Right lobe of liver (tissue), 6 donors: ENCODE results near the gene XPR1. TPM values are rescaled to one million over a fixed set of nuclear protein-coding genes. Genes with fewer than 3 reads are reported as not detected.
"Not testable (repeated sequence)": the region's sequence is repeated elsewhere in the genome, so short reads cannot be mapped to it uniquely, and the experiment has no call there.

Experiments
- ATAC-seq, 4 donors: fragments of 200-7000 bp; cut with Tn5 transposase; one replicate each; pipeline ENCODE4 v1.9.1; 2020; ENCODE audit warnings: mild to moderate bottlenecking in 4 of 4, moderate library complexity in 4 of 4
- DNase-seq, 3 donors: peaks; one replicate each; pipeline ENCODE4 v3.0.0-alpha.2; 2020
- H3K27ac ChIP-seq, 3 donors: fragments of 200-600 bp; one replicate each; pipeline ENCODE4 v1.8.0; 2022
- H3K27me3 ChIP-seq, 2 donors: fragments of 200-600 bp; one replicate each; pipeline ENCODE4 v1.8.0; 2022
- H3K36me3 ChIP-seq, 4 donors: fragments of 200-600 bp; sonication (generic) in 1 of 4; one replicate each; pipeline versions ENCODE4 v1.5.1 to v1.8.0; 2017 to 2022; ENCODE audit warnings: control low read depth in 1 of 4
- H3K4me1 ChIP-seq, 4 donors: fragments of 200-600 bp; sonication (generic) in 1 of 4; one replicate each; pipeline versions ENCODE4 v1.5.1 to v1.8.0; 2017 to 2022; ENCODE audit warnings: control low read depth in 1 of 4
- H3K4me3 ChIP-seq, 3 donors: fragments of 200-600 bp; one replicate each; pipeline ENCODE4 v1.8.0; 2022
- H3K9me3 ChIP-seq, 4 donors: fragments of 200-600 bp; sonication (generic) in 1 of 4; one replicate each; pipeline versions ENCODE4 v1.5.1 to v1.8.0; 2017 to 2022; ENCODE audit warnings: control low read depth in 1 of 4
- POLR2A ChIP-seq: fragments of 450-650 bp; IDR thresholded peaks from one replicate; pipeline ENCODE4 v1.6.1; 2017; ENCODE audit warnings: antibody characterized with exemption, mild to moderate bottlenecking
- WGBS: methylation state at CpG from one replicate; pipeline ENCODE4 v1.1.6; 2018; ENCODE audit warnings: low coverage, low lambda C conversion rate; ENCODE audit not compliant: insufficient coverage; ENCODE audit errors: missing lambda C conversion rate; 5-methylcytosine and 5-hydroxymethylcytosine counted together
- intact Hi-C, 2 donors: fragments of 100-400 bp; cut with DNase I; formaldehyde crosslinking; loops; one replicate each; pipeline versions ENCODE4 v1.11.2 to v1.14.1; 2022
- total RNA-seq, 6 experiments: library from RNA; depleted of rRNA in 2 of 6; stranded (reverse); fragments of >200 nt in 2 of 6; fragmentation: NEBNext Ultra II Directional in 3 of 6; extraction: Animal tissue kit (Norgen Biotek cat#: 25700) in 3 of 6; gene quantifications; one replicate each; pipeline versions ENCODE4 v1.1.0 to v1.2.4, GENCODE V29; 2016 to 2023
- TF ChIP-seq, protein P1 (sequence below), 4 donors: fragments of 200-600 bp in 3 of 4; fragments of 450-650 bp in 1 of 4; IDR thresholded peaks; one replicate each; pipeline versions ENCODE4 v1.5.1 to v1.8.0; 2016 to 2022; ENCODE audit warnings: antibody characterized with exemption in 4 of 4, mild to moderate bottlenecking in 2 of 4
- donor health status: DM: no; HTN: yes; CAD: no.
- donor health status: DM: no; HTN: no; CAD: no.
- donor health status: DM: no; HTN: no; CAD: no.
- donor health status: DM: no; HTN: yes; CAD: no.
- donor health status: DM: no; HTN: yes; CAD: no.

XPR1 gene
- total RNA-seq, 6 experiments from 2014 or later: 5.9 to 10.0 (median 9.0) TPM

DNA sequence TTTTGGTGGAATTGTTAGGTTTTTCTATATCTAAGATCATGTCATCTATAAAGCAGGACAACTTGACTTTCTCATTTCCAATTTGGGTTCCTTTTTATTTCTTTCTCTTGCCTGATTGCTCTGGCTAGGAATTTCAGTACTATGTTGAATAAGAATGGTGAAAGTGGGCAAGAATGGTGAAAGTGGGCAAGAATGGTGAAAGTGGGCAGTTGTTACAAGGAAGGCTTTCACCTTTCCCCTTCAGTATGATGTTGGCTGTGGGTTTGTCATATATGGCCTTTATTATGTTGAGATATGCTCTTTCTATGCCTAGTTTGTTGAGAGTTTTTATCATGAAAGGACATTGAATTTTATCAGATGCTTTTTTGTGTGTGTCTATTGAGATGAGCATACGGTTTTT, 64.5 kb downstream of the XPR1 start:
- DNase-seq: no peak
- WGBS: 86% methylated on average over 1 of the region's 1 CpG
- peaks cover 0 to 15% (median 2%) of the 10 kb centered on the region in 4 donors for H3K9me3 ChIP-seq

GRCh38 chr1:180698580-180698979, 66.8 kb downstream of the XPR1 start:
- ATAC-seq: no peak
- WGBS: 100% methylated on average over 1 of the region's 1 CpG
- Histone ChIP-seq H3K9me3 (peaks cover 0 to 15% (median 2%) of the 10 kb centered on the region in 4 donors), H3K36me3 (no peaks in the 10 kb centered on the region), H3K4me1 (no peaks in the 10 kb centered on the region), H3K27ac (no peak overlapping the region), H3K4me3 (no peak overlapping the region), H3K27me3 (no peaks in the 10 kb centered on the region)
- intact Hi-C loops: no loop called here
- DNase-seq: no peak
- TF ChIP-seq, protein P1, sequence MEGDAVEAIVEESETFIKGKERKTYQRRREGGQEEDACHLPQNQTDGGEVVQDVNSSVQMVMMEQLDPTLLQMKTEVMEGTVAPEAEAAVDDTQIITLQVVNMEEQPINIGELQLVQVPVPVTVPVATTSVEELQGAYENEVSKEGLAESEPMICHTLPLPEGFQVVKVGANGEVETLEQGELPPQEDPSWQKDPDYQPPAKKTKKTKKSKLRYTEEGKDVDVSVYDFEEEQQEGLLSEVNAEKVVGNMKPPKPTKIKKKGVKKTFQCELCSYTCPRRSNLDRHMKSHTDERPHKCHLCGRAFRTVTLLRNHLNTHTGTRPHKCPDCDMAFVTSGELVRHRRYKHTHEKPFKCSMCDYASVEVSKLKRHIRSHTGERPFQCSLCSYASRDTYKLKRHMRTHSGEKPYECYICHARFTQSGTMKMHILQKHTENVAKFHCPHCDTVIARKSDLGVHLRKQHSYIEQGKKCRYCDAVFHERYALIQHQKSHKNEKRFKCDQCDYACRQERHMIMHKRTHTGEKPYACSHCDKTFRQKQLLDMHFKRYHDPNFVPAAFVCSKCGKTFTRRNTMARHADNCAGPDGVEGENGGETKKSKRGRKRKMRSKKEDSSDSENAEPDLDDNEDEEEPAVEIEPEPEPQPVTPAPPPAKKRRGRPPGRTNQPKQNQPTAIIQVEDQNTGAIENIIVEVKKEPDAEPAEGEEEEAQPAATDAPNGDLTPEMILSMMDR (IDR thresholded peaks at IDR 0.05): no peak
- TF ChIP-seq POLR2A: no peak

More for the DNA sequence above, 64.5 kb downstream of the XPR1 start:
- no peak overlapping the region for H3K4me3 ChIP-seq
- H3K36me3 ChIP-seq: no peaks in the 10 kb centered on the region
- H3K27ac ChIP-seq: no peak overlapping the region
- no peak for ATAC-seq
- TF ChIP-seq, protein P1 (IDR thresholded peaks at IDR 0.05): no peak
- TF ChIP-seq POLR2A: no peak
- intact Hi-C loops: no loop called here
- H3K27me3 ChIP-seq: no peaks in the 10 kb centered on the region
- no peaks in the 10 kb centered on the region for H3K4me1 ChIP-seq

- ATAC-seq, H3K36me3 ChIP-seq, H3K27me3 ChIP-seq, DNase-seq, H3K4me1 ChIP-seq, intact Hi-C loops, H3K27ac ChIP-seq, H3K4me3 ChIP-seq: not testable (repeated sequence)
- WGBS: 95% methylated on average over 2 of the region's 2 CpGs
- peaks cover 0 to 10% (median 2%) of the 10 kb centered on the region in 4 donors for H3K9me3 ChIP-seq
Measured at GRCh38 chr1:180702376-180702775, 70.6 kb downstream of the XPR1 start.

GRCh38 chr1:180710746-180711145, 78.9 kb downstream of the XPR1 start:
- H3K4me1 ChIP-seq, ATAC-seq, H3K36me3 ChIP-seq, H3K27me3 ChIP-seq, intact Hi-C loops, H3K9me3 ChIP-seq, H3K4me3 ChIP-seq, DNase-seq, H3K27ac ChIP-seq: not testable (repeated sequence)
- 89% methylated on average over 15 of the region's 30 CpGs for WGBS

DNA sequence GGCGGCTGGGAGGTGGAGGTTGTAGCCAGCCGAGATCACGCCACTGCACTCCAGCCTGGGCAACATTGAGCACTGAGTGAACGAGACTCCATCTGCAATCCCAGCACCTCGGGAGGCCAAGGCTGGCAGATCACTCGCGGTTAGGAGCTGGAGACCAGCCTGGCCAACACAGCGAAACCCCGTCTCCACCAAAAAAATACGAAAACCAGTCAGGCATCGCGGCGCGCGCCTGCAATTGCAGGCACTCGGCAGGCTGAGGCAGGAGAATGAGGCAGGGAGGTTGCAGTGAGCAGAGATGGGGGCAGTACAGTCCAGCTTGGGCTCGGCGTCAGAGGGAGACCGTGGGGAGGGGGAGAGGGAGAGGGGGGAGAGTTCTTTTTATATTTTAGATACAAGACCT, 79.4 kb downstream of the XPR1 start:
- H3K9me3 ChIP-seq, H3K36me3 ChIP-seq, DNase-seq, H3K4me1 ChIP-seq, H3K27me3 ChIP-seq, H3K27ac ChIP-seq, H3K4me3 ChIP-seq, ATAC-seq, intact Hi-C loops: not testable (repeated sequence)
- 92% methylated on average over 9 of the region's 19 CpGs for WGBS

DNA sequence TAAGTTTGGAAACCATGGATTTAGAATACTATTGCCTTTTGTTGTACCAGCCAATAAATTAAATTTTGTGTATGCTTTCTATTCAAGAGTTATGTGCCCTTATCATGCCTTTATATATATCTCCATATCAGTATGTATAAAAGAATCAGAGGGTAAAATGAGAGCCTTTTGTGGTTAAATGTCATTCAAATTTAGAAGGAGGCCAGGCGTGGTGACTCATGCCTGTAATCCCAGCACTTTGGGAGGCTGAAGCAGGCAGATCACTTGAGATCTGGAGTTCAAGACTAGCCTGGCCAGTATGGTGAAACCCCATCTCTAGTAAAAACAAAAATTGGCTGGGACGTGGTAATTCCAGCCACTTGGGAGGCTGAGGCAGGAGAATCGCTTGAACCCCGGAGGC, 88.9 kb downstream of the XPR1 start:
- no peak for DNase-seq

More for the DNA sequence above, 88.9 kb downstream of the XPR1 start:
- ATAC-seq: no peak
- TF ChIP-seq, protein P1 (IDR thresholded peaks at IDR 0.05): no peak
- no peak for TF ChIP-seq POLR2A
- Histone ChIP-seq H3K27me3 (no peaks in the 10 kb centered on the region), H3K36me3 (no peaks in the 10 kb centered on the region), H3K4me3 (no peak overlapping the region), H3K27ac (no peak overlapping the region), H3K4me1 (no peaks in the 10 kb centered on the region), H3K9me3 (no peaks in the 10 kb centered on the region)
- 95% methylated on average over 4 of the region's 4 CpGs for WGBS
- intact Hi-C loops: no loop called here
